ENCODE data around the gene KIAA0753.

The KIAA0753 gene

GRCh38 chr17:6554342-6554741 is 86.2 kb downstream of the KIAA0753 start:
- no peak overlapping the region for H2AFZ ChIP-seq (ENCODE audit: low read length)
- TF ChIP-seq EZH2phosphoT487 (IDR thresholded peaks at IDR 0.05; ENCODE audit: low read length) (no peak), EZH2 (optimal IDR thresholded peaks at IDR 0.05; ENCODE audit: low read depth, low read length) (no peak), CTCF (IDR thresholded peaks at IDR 0.05; ENCODE audit: low read length) (no peak)
- no peak overlapping the region for H3K27ac ChIP-seq (ENCODE audit: low read length)
- no peak for DNase-seq
- H4K20me1 ChIP-seq (ENCODE audit: insufficient read depth, low read length) = no peaks in the 10 kb centered on the region
- H3K9ac ChIP-seq (ENCODE audit: low read length) = no peak overlapping the region
- peaks cover 51% of the 10 kb centered on the region for H3K27me3 ChIP-seq (replicated peaks; ENCODE audit: insufficient read depth, low read length)
- H3K36me3 ChIP-seq (replicated peaks; ENCODE audit: insufficient read depth, low read length) = no peaks in the 10 kb centered on the region
- no peaks in the 10 kb centered on the region for H3K4me1 ChIP-seq (ENCODE audit: low read length)
- no peaks in the 10 kb centered on the region for H3F3A ChIP-seq (ENCODE audit: insufficient read depth, low read length)
- no peaks in the 10 kb centered on the region for H3K9me2 ChIP-seq (replicated peaks; ENCODE audit: insufficient read depth, low read length)
- H3K4me3 ChIP-seq (ENCODE audit: low read length) = no peak overlapping the region
- no peak overlapping the region for H3K4me2 ChIP-seq (ENCODE audit: low read depth, low read length)
- H3K79me2 ChIP-seq (ENCODE audit: low read length) = no peaks in the 10 kb centered on the region
- no peaks in the 10 kb centered on the region for H3K9me3 ChIP-seq (replicated peaks; ENCODE audit: insufficient read depth, low read length)

GRCh38 chr17:6551869-6552531 is 88.5 kb downstream of the KIAA0753 start:
- H3K4me2 ChIP-seq (ENCODE audit: low read depth, low read length) = no peak overlapping the region
- no peaks in the 10 kb centered on the region for H3F3A ChIP-seq (ENCODE audit: insufficient read depth, low read length)
- H4K20me1 ChIP-seq (ENCODE audit: insufficient read depth, low read length) = no peaks in the 10 kb centered on the region
- TF ChIP-seq EZH2phosphoT487 (IDR thresholded peaks at IDR 0.05; ENCODE audit: low read length) (no peak), CTCF (IDR thresholded peaks at IDR 0.05; ENCODE audit: low read length) (no peak), EZH2 (optimal IDR thresholded peaks at IDR 0.05; ENCODE audit: low read depth, low read length) (no peak)
- no peaks in the 10 kb centered on the region for H3K9me3 ChIP-seq (replicated peaks; ENCODE audit: insufficient read depth, low read length)
- no peaks in the 10 kb centered on the region for H3K79me2 ChIP-seq (ENCODE audit: low read length)
- no peak for DNase-seq
- no peak overlapping the region for H3K27ac ChIP-seq (ENCODE audit: low read length)
- no peak overlapping the region for H2AFZ ChIP-seq (ENCODE audit: low read length)
- peaks cover 47% of the 10 kb centered on the region for H3K27me3 ChIP-seq (replicated peaks; ENCODE audit: insufficient read depth, low read length)
- H3K9me2 ChIP-seq (replicated peaks; ENCODE audit: insufficient read depth, low read length) = no peaks in the 10 kb centered on the region
- H3K4me3 ChIP-seq (ENCODE audit: low read length) = no peak overlapping the region
- peaks cover 11% of the 10 kb centered on the region for H3K4me1 ChIP-seq (ENCODE audit: low read length)
- no peak overlapping the region for H3K9ac ChIP-seq (ENCODE audit: low read length)
- H3K36me3 ChIP-seq (replicated peaks; ENCODE audit: insufficient read depth, low read length) = no peaks in the 10 kb centered on the region

GRCh38 chr17:6551356-6551755 is 89.2 kb downstream of the KIAA0753 start:
- Histone ChIP-seq H3K4me3 (ENCODE audit: low read length) (no peak overlapping the region), H3K79me2 (ENCODE audit: low read length) (no peaks in the 10 kb centered on the region), H3K27me3 (replicated peaks; ENCODE audit: insufficient read depth, low read length) (peaks cover 44% of the 10 kb centered on the region), H3K4me2 (ENCODE audit: low read depth, low read length) (no peak overlapping the region), H3K36me3 (replicated peaks; ENCODE audit: insufficient read depth, low read length) (no peaks in the 10 kb centered on the region), H4K20me1 (ENCODE audit: insufficient read depth, low read length) (no peaks in the 10 kb centered on the region), H3K9ac (ENCODE audit: low read length) (no peak overlapping the region), H3K9me3 (replicated peaks; ENCODE audit: insufficient read depth, low read length) (no peaks in the 10 kb centered on the region), H3K4me1 (ENCODE audit: low read length) (peaks cover 12% of the 10 kb centered on the region), H3K9me2 (replicated peaks; ENCODE audit: insufficient read depth, low read length) (no peaks in the 10 kb centered on the region), H2AFZ (ENCODE audit: low read length) (no peak overlapping the region), H3K27ac (ENCODE audit: low read length) (no peak overlapping the region), H3F3A (ENCODE audit: insufficient read depth, low read length) (no peaks in the 10 kb centered on the region)
- TF ChIP-seq CTCF (IDR thresholded peaks at IDR 0.05; ENCODE audit: low read length) = no peak
- TF ChIP-seq EZH2phosphoT487 (IDR thresholded peaks at IDR 0.05; ENCODE audit: low read length) = no peak
- TF ChIP-seq EZH2 (optimal IDR thresholded peaks at IDR 0.05; ENCODE audit: low read depth, low read length) = no peak
- no peak for DNase-seq

All from MM.1S (cell line).